Embryonic facial prominence (tissue), 1 donor: ENCODE results near the gene FAM120A.

Experiments used
- DNase-seq: peaks from one replicate; pipeline ENCODE4 v3.0.0-alpha.2; 2016; ENCODE audit errors: extremely low spot score

The FAM120A gene

DNA sequence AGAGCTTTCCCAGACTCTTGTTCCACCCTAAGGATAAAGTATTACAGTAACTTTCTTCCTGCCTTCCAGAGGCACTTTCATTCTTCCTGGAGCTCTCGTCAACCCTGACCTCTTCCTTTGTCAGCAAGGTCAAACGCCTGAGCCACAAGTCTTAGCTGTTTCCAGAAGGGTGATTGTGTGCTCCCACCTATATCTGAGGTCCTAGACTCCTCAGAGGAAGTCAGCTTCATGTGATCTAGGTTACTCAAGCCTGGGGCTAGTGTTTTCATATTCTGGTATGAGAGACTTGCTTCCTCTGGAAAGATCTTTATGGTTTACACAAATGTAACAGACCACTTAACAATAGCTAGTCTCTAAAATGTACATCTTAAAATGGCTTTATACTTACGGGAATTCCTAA, 5.4 kb upstream of the FAM120A start:
- no peak for DNase-seq

DNA sequence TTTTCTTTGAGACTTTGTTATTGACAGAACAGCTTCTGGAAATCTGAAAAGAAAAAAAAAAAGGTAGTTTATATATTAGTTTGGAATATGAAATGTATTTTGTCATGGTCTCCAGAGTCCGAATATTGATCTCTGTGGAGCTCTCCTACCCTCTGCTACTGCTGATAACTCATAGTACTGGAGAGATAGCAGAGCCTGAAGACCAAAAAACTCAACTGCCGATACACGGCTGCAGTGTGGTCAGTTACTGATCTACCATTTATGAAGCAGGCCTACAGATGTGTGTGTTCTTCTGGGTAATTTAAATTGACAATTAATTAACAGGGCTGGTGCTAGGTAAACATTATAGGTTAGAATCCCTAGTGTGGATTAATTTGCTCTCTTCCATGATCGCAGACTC, 3.8 kb upstream of the FAM120A start:
- DNase-seq = no peak

- no peak for DNase-seq
Observed at GRCh38 chr9:93451849-93452709, 594 bp downstream of the FAM120A start.

GRCh38 chr9:93452710-93453046, 1.2 kb downstream of the FAM120A start:
- no peak for DNase-seq

DNA sequence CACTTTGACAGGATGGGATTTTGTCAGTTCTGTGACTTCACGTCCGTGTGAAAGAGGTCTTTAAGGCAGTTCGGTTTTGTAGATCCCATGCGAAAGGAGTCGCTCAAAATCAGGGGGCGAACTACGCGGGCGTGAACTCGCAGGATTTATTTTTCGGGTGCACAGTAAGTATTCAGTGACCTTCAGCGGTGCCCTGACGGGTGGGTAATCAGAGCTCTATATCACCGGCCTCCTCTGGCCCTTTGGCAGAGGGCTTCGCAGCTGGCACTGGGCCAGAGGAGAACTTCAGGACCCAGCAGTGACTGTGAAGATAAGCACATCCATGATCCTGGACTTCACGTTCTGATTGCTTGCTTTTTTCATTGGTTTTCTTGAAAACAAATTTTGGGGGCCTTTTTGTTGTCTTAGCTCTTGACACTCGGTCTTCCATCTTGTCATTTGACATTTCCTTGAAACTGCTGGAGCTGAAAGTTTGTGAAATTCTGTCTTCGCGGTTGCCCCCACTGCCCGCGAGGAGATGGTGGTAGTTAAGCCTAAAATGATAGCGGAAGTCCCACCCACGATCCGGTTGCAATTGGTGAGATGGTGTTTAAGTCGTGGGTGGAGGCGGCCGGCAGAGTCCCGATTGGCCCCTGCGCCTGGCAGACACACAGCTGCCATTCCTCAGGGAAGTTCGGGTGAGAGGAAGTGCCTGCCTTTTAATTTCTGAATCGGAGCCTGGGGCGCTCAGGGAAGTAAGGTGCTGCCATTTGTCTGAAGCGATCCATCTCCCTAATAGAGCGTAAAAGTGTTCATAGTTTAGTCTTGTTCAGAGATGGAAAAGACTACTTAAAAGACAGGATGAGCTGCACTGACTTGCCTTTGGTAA, 1.8 kb downstream of the FAM120A start, which contains the start of gene FAM120AOS:
FAM120AOS (minus strand) TSS at position 535 of the 868 bp plus-strand sequence. CDS start 872 bp downstream, outside the sequence.
- DNase-seq = peak; percentile 90

DNA sequence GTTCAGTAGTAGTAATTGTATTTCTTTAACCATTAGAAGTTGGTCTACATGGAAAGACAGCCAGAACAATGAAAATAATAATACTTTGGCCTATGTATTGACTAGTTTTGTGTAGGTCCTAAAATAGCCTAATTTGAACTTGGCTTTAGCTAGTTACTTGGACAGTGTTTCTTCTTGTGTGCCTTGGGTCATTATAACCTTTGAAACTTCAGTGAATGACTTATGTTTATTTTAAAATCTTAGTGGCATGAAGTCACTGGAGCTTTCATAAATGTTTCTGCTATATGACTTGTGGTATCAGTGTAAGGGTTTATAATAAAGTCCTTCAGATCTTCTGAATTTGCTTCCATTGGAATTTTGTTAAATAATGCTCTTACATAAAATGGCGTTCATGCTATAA, 4.5 kb downstream of the FAM120A start:
- no peak for DNase-seq

- no peak for DNase-seq
Observed at GRCh38 chr9:93456504-93456903, 5.0 kb downstream of the FAM120A start.

DNA sequence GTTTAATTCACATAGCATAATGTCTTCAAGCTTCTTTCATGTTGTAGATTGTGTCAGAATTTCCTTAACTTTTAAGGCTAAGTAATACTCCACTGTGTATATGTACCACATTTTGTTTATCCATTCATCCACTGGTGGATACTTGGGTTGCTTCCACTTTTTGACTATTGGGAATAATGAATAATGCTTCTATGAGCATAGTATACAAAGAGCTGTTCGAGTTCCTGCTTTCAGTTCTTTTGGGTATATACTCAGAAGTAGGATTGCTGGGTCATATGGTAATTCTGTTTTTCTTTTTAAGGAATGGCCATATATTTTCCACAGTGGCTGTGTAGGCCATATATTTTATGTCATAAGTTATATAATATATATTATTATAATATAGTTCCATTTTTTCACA, 5.5 kb downstream of the FAM120A start:
- no peak for DNase-seq

- no peak for DNase-seq
Observed at GRCh38 chr9:93458712-93459111, 7.2 kb downstream of the FAM120A start.

GRCh38 chr9:93459432-93459847, 8.0 kb downstream of the FAM120A start:
- no peak for DNase-seq

- DNase-seq = no peak
Observed at GRCh38 chr9:93460689-93461413, 9.4 kb downstream of the FAM120A start.

- DNase-seq = no peak
Observed at GRCh38 chr9:93461414-93461743, 9.9 kb downstream of the FAM120A start.

DNA sequence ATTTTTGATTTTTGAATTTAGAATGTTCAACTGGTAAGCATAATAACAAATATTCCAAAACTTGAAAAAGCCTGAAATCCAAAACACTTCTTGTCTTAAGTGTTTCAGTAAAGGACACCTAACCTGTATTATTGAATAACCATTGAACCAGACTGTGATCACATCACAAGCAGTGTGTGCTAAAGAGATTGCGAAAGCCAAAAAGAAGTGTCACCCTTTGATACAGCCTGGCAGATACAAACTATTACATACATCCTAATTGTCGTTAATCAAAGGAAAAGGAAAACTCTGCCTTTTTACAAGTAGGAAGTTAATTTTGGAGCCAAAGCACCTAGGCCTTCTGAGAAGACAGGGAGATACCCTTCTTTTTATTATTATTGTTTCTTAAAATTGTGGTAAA, 10.3 kb downstream of the FAM120A start:
- no peak for DNase-seq

GRCh38 chr9:93463638-93464248, 12.3 kb downstream of the FAM120A start:
- DNase-seq = no peak

- DNase-seq = no peak
Observed at GRCh38 chr9:93464395-93464794, 12.9 kb downstream of the FAM120A start.

DNA sequence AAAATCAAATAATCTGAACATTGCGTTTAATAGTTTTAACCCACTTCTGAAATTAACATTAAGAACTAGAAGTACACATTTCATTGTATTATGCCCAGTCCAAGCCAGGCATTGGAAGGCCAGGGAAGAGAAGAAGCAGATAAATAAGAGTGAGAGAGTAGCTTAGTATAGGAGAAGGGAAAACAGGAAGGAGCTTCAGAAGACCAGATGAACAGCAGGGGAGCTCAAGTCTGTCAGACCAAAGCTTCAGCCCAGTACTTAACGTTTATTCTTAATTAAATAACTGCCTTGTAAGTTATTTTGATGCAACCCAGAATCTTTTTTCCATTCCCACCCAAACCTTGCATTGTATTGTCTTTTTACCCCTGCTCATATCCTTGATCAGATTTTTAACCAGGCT, 13.4 kb downstream of the FAM120A start:
- DNase-seq = no peak

DNA sequence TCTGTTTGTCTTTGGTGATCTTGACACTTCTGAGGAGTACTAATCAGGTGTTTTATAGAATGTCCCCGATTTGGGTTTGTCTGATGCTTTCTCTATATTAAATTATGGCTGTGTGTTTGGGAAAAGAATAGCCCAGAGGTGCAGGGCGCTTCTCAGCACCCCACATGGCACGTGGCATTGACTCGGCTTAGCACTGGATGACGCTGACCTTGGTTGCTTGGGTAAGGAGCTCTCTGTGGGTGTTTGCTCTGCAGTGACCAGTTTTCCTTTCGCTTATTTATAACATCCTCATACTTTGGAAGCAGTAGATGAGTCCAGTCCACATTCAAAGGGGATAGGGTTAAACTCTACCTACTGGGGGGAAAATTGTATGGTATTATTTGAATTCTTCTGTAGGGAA, 14.4 kb downstream of the FAM120A start:
- DNase-seq = no peak

GRCh38 chr9:93466416-93467061, 15.1 kb downstream of the FAM120A start:
- DNase-seq = no peak

DNA sequence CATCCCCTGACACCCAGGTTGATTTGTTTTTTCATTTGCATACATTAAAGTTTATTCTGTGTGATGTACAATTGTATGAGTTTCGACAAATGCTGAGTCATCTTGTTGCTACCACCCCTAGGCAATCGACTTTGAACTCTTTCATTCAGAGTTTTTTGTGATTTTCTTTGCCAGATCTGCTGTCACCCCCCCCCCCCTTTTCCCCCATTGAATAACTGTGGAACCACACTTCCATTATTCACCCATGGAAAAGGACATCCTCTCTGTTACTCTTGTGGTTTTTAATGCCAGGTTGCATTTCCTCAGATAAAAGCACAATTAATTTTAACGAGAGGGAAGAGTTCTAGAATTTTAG, 15.6 kb downstream of the FAM120A start:
- no peak for DNase-seq

DNA sequence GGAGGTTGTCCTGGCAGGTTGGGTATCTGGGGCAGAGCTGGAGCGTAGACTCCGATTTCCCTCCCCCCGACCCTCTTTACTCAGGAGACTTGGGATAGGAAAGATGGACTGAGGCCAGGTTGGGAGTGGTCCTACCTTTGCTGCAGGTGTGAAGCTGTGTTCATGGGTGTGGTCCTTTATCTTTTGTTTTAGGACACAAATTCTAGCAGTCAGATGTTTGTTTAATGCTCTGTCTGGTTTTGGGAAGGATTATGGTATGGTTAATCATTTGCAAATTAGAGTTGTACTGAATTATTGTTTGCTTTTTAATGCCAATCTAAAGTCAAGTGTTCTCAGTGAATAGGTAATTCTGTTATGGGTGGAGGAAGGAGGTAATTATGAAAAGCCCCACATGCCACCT, 16.0 kb downstream of the FAM120A start:
- DNase-seq = no peak

- no peak for DNase-seq
Observed at GRCh38 chr9:93468763-93469456, 17.4 kb downstream of the FAM120A start.
